Measurements from ENCODE around the gene SRGAP3. TPM values are rescaled to one million over a fixed set of nuclear protein-coding genes. Genes with fewer than 3 reads are reported as not detected.

The SRGAP3 gene
- polyA plus RNA-seq, 10 donors, result 15.9 to 27.4 (median 20.7) TPM

GRCh38 chr3:8937064-8938020 is 312.1 kb downstream of the SRGAP3 start:
- DNase-seq, result peak in 1 of 3 donors; percentile 71

DNA sequence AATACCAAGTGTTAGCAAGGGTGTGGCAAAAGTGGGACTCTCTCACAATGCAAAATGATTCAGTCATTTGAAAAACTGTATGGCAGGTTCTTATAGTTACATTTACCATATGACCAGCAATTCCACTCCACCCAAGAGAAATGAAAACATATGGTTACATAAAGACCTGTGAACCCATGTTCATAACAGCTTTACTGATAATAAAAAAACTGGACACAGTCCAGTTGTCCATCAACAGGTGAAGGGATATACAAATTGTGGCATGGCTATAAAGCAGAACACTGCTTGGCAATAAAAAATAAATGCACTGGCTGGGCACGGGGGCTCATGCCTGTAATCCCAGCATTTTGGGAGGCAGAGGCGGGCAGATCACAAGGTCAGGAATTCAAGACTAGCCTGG is 316.9 kb downstream of the SRGAP3 start:
- no peak for DNase-seq

- peak in 1 of 3 donors; percentile 28 for DNase-seq
These were observed 318.1 kb downstream of the SRGAP3 start for GRCh38 chr3:8931342-8931741.

Other genes starting within 250 kb of the SRGAP3 start
- 10 to 100 TPM; 27.9 to 43.6 (median 34.7) TPM for gene THUMPD3, start 113.4 kb upstream of the SRGAP3 start, polyA plus RNA-seq (ENCODE audit: insufficient read length in 10 of 10)
- 100 to 1,000 TPM in 4 of 10 donors, 10 to 100 TPM in 6; 78.5 to 150 (median 98.1) TPM for gene SETD5, start 148.0 kb upstream of the SRGAP3 start, polyA plus RNA-seq (ENCODE audit: insufficient read length in 10 of 10)

Measured in muscle of back (tissue), 11 donors.